Glutamatergic neuron (in vitro differentiated cells): ENCODE measurements around the gene SLC39A3. TPM values are rescaled to one million over a fixed set of nuclear protein-coding genes. Genes with fewer than 3 reads are reported as not detected.

Source experiments
- DNase-seq: peaks from one replicate; pipeline ENCODE4 v3.0.0; 2022
- H3K27ac Mint-ChIP-seq: one replicate; pipeline ENCODE4 v1.8.0; 2020; ENCODE audit warnings: mild to moderate bottlenecking, mixed read lengths, inconsistent platforms; ENCODE audit not compliant: unreplicated experiment
- H3K27me3 Mint-ChIP-seq: one replicate; pipeline ENCODE4 v1.8.0; 2020; ENCODE audit warnings: mild to moderate bottlenecking, moderate library complexity, mixed read lengths, inconsistent platforms; ENCODE audit not compliant: unreplicated experiment
- H3K36me3 Mint-ChIP-seq: one replicate; pipeline ENCODE4 v1.8.0; 2020; ENCODE audit warnings: mild to moderate bottlenecking, mixed read lengths, inconsistent platforms; ENCODE audit not compliant: unreplicated experiment
- H3K4me1 Mint-ChIP-seq: one replicate; pipeline ENCODE4 v1.8.0; 2020; ENCODE audit warnings: mild to moderate bottlenecking, low read depth, mixed read lengths, inconsistent platforms; ENCODE audit not compliant: unreplicated experiment
- H3K4me3 Mint-ChIP-seq: one replicate; pipeline ENCODE4 v1.8.0; 2020; ENCODE audit warnings: mild to moderate bottlenecking, mixed read lengths, inconsistent platforms; ENCODE audit not compliant: unreplicated experiment
- H3K9me3 Mint-ChIP-seq: one replicate; pipeline ENCODE4 v1.8.0; 2020; ENCODE audit warnings: mild to moderate bottlenecking, moderate library complexity, mixed read lengths, inconsistent platforms; ENCODE audit not compliant: unreplicated experiment
- total RNA-seq: library from RNA; stranded (reverse); fragmentation: NEBNext Ultra II Directional; extraction: Animal tissue kit (Norgen Biotek cat#: 25700); gene quantifications from one replicate; pipeline ENCODE4 v1.2.1, GENCODE V29; 2021; ENCODE audit not compliant: unreplicated experiment
- TF ChIP-seq, protein P1 (sequence below): fragments of 200-600 bp; sonication (generic); IDR thresholded peaks from one replicate; pipeline ENCODE4 v1.5.0; 2021; ENCODE audit not compliant: partially characterized antibody, unreplicated experiment

The SLC39A3 gene
- total RNA-seq, 1 donor from 2014 or later: 40.8 TPM

DNA sequence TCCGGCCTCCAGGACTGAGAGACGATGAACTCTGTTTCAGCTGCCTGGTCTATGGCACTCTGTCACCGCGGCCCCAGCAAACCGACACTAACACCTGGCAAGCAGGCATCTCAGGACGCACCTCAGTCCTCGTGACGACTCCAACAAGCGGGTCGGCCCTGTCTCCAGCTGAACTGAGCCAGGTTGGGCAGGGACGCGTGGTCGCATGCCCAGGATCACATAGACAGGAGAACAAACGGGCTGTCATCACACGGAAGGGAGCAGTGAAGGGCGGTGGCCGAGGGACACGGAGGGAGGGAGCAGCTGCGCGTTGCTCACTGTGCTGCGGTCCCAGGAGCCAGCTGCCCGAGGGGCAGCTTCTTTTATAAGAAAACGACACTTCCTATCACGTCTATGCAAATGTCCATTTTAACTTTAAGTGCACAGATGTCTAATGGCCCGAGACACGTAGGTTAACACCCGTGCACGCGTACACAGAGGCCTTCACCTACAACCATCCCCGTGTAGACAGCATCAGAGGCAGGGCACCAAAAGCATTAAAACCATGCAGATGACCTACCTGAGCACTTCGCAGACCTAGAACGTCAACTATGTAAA, 34.4 kb upstream of the SLC39A3 start:
- Mint-ChIP-seq H3K27me3 (peaks cover 6% of the 10 kb centered on the region), H3K27ac (peak overlapping the region; percentile 95), H3K4me3 (peak overlapping the region; percentile 81), H3K9me3 (peaks cover 8% of the 10 kb centered on the region), H3K4me1 (peaks cover 22% of the 10 kb centered on the region), H3K36me3 (peaks cover 8% of the 10 kb centered on the region)
- TF ChIP-seq, protein P1, sequence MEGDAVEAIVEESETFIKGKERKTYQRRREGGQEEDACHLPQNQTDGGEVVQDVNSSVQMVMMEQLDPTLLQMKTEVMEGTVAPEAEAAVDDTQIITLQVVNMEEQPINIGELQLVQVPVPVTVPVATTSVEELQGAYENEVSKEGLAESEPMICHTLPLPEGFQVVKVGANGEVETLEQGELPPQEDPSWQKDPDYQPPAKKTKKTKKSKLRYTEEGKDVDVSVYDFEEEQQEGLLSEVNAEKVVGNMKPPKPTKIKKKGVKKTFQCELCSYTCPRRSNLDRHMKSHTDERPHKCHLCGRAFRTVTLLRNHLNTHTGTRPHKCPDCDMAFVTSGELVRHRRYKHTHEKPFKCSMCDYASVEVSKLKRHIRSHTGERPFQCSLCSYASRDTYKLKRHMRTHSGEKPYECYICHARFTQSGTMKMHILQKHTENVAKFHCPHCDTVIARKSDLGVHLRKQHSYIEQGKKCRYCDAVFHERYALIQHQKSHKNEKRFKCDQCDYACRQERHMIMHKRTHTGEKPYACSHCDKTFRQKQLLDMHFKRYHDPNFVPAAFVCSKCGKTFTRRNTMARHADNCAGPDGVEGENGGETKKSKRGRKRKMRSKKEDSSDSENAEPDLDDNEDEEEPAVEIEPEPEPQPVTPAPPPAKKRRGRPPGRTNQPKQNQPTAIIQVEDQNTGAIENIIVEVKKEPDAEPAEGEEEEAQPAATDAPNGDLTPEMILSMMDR: no peak
- peak; percentile 53 for DNase-seq

- no peak for DNase-seq
- Mint-ChIP-seq H3K27me3 (peaks cover 4% of the 10 kb centered on the region), H3K4me1 (peaks cover 20% of the 10 kb centered on the region), H3K27ac (peak overlapping the region; percentile 36), H3K9me3 (peaks cover 8% of the 10 kb centered on the region), H3K36me3 (peaks cover 8% of the 10 kb centered on the region), H3K4me3 (peak overlapping the region; percentile 60)
- TF ChIP-seq, protein P1: no peak
These were observed 32.2 kb upstream of the SLC39A3 start for GRCh38 chr19:2771786-2772674.

DNA sequence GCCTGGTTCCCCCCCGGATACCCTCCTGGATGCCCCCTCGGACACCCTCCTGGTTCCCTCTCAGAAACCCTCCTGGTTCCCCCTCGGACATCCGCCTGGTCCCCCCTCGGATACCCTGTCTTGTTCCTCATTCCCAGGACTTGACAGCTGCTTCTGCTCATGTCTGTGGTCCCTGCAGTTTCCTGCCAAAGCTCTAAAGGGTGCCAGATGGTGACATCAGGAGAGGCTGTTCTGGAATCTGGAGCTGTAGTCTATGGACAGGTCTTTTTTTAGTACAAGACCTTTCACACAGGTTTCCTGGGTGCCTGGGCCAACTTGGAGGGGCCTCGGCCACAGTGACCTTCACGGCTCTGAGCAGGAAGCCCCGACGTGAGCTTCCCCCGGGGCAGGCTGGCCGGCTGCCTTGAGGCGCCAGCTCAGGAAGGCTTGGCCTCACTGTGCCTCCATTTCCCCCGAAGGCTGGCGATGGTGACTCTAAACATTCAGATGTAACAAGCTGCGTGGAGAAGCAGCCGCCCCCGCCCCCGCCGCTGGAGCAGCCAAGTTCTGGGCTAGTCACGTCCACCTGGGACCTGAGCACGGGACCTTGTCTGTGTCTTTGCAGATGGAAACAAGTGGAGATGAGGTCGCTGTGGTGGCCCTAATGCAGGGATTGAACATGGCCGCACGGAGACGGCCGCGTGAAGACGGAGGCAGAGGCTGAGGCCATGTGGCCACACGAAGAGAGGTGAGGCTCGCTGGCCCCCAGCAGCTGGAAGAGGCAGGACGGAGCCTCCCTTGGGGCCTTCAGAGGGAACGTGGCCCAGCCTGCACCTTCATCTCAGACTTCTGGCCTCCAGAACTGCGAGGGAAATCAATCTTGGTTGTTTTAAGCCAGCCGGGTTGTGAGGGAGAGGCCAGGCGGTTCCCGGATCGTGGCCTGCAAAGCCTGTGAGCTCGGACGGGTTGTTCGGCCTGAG, 30.5 kb upstream of the SLC39A3 start:
- Mint-ChIP-seq H3K9me3 (peaks cover 7% of the 10 kb centered on the region), H3K4me1 (peaks cover 15% of the 10 kb centered on the region), H3K27ac (peak overlapping the region; percentile 48), H3K27me3 (peaks cover 3% of the 10 kb centered on the region), H3K36me3 (no peaks in the 10 kb centered on the region), H3K4me3 (peak overlapping the region; percentile 34)
- TF ChIP-seq, protein P1: no peak
- DNase-seq: peak; percentile 34

GRCh38 chr19:2769218-2769617, 29.4 kb upstream of the SLC39A3 start:
- DNase-seq: no peak
- peaks cover 5% of the 10 kb centered on the region for H3K9me3 Mint-ChIP-seq
- H3K36me3 Mint-ChIP-seq: no peaks in the 10 kb centered on the region
- peaks cover 2% of the 10 kb centered on the region for H3K27me3 Mint-ChIP-seq
- H3K27ac Mint-ChIP-seq: no peak overlapping the region
- H3K4me3 Mint-ChIP-seq: no peak overlapping the region
- TF ChIP-seq, protein P1: no peak
- peaks cover 9% of the 10 kb centered on the region for H3K4me1 Mint-ChIP-seq
